Calu3 (cell line): ENCODE data around the gene SPATC1L. TPM values are rescaled to one million over a fixed set of nuclear protein-coding genes. Genes with fewer than 3 reads are reported as not detected.
"Not testable (repeated sequence)": the region's sequence is repeated elsewhere in the genome, so short reads cannot be mapped to it uniquely, and the experiment has no call there.

Experiments
- BruUV-seq: library from RNA; stranded (reverse); fragments of 400-500 nt; replicated peaks from 2 replicates; lab custom pipeline; 2021; lab: Mats Ljungman, UMichigan
- CTCF ChIA-PET: fragments of 300-600 bp; sonication (Branson Sonifier 250); formaldehyde crosslinking; loops from one replicate; lab custom pipeline; 2022; ENCODE audit warnings: antibody characterized with exemption; lab: Charles Lee
- DNase-seq: peaks from one replicate; pipeline ENCODE4 v3.0.0; 2022
- H3K27ac Mint-ChIP-seq: one replicate; pipeline ENCODE4 v1.8.0; 2022; ENCODE audit warnings: mixed read lengths; ENCODE audit not compliant: unreplicated experiment
- H3K27me3 Mint-ChIP-seq: one replicate; pipeline ENCODE4 v1.8.0; 2022; ENCODE audit warnings: mixed read lengths; ENCODE audit not compliant: unreplicated experiment
- H3K36me3 Mint-ChIP-seq: one replicate; pipeline ENCODE4 v1.8.0; 2022; ENCODE audit warnings: mild to moderate bottlenecking, moderate library complexity, mixed read lengths; ENCODE audit not compliant: insufficient read depth, unreplicated experiment
- H3K4me1 Mint-ChIP-seq: one replicate; pipeline ENCODE4 v1.8.0; 2022; ENCODE audit warnings: mild to moderate bottlenecking, low read depth, mixed read lengths; ENCODE audit not compliant: unreplicated experiment
- H3K4me3 Mint-ChIP-seq: one replicate; pipeline ENCODE4 v1.8.0; 2022; ENCODE audit warnings: mild to moderate bottlenecking, low read depth, moderate library complexity, mixed read lengths; ENCODE audit not compliant: unreplicated experiment
- H3K9me3 Mint-ChIP-seq: one replicate; pipeline ENCODE4 v1.8.0; 2022; ENCODE audit warnings: low read depth, mixed read lengths; ENCODE audit not compliant: unreplicated experiment
- intact Hi-C: fragments of 100-400 bp; cut with micrococcal nuclease; formaldehyde crosslinking; loops from one replicate; pipeline ENCODE4 v1.10.0; 2022; ENCODE audit not compliant: unreplicated experiment
- total RNA-seq: library from RNA; stranded (reverse); gene quantifications from 2 replicates; pipeline ENCODE4 v1.2.3, GENCODE V29; 2022
- TF ChIP-seq, protein P1 (sequence below): fragments of 200-600 bp; IDR thresholded peaks from one replicate; pipeline ENCODE4 v1.8.0; 2022; ENCODE audit warnings: antibody characterized with exemption; ENCODE audit not compliant: unreplicated experiment

SPATC1L gene
- total RNA-seq, 1 experiment from 2014 or later: 4.4 TPM

DNA sequence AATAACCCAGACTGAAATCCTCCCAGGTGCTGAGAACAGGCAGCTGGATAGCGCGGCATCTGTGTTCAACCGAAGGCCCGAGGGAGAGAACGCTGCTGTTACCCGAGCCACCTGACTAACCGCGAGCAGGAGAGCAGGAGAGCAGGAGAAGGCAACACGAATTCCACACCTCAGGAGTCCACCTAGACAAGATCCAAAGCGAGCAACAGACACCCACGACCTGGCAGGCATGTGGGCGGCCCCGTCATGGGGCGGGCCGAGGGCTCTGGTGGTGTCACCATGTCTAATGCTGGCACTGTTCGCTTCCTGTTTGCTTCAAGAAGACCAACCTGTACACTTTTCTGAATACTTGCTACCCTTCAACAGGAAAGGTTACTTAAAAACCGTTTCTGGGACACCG, 20.9 kb upstream of the SPATC1L start:
- H3K9me3 Mint-ChIP-seq: no peaks in the 10 kb centered on the region
- H3K27ac Mint-ChIP-seq: no peak overlapping the region
- H3K4me1 Mint-ChIP-seq: no peaks in the 10 kb centered on the region
- no peaks in the 10 kb centered on the region for H3K27me3 Mint-ChIP-seq
- H3K4me3 Mint-ChIP-seq: no peak overlapping the region
- DNase-seq: no peak
- no TSS peak for BruUV-seq
- intact Hi-C loops: no loop called here
- TF ChIP-seq, protein P1, sequence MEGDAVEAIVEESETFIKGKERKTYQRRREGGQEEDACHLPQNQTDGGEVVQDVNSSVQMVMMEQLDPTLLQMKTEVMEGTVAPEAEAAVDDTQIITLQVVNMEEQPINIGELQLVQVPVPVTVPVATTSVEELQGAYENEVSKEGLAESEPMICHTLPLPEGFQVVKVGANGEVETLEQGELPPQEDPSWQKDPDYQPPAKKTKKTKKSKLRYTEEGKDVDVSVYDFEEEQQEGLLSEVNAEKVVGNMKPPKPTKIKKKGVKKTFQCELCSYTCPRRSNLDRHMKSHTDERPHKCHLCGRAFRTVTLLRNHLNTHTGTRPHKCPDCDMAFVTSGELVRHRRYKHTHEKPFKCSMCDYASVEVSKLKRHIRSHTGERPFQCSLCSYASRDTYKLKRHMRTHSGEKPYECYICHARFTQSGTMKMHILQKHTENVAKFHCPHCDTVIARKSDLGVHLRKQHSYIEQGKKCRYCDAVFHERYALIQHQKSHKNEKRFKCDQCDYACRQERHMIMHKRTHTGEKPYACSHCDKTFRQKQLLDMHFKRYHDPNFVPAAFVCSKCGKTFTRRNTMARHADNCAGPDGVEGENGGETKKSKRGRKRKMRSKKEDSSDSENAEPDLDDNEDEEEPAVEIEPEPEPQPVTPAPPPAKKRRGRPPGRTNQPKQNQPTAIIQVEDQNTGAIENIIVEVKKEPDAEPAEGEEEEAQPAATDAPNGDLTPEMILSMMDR: no peak
- CTCF ChIA-PET: no interaction called here
- H3K36me3 Mint-ChIP-seq: peaks cover 39% of the 10 kb centered on the region

DNA sequence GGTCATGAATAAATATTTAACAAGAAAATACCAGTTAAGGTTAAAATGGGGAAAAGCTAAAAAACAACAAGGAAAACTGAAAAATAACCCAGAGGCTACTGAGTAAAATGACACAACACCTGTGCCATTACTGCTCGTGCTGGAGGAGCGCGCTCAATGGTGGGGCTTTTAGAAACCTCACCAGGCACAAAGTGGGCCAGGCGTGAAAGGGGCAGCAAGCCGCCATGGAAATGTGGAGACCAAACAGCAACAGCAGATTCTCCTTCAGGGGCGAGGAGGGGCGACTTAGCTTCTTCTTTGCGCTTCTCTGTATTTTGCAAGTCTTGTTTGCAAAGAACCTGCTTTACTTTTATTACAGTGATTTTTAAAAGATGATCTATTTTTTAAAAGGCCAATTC, 18.9 kb upstream of the SPATC1L start:
- no peak for DNase-seq
- intact Hi-C loops: no loop called here
- Mint-ChIP-seq H3K4me3 (no peak overlapping the region), H3K9me3 (no peaks in the 10 kb centered on the region), H3K27me3 (no peaks in the 10 kb centered on the region), H3K27ac (no peak overlapping the region), H3K36me3 (peaks cover 42% of the 10 kb centered on the region), H3K4me1 (no peaks in the 10 kb centered on the region)
- TF ChIP-seq, protein P1: no peak
- CTCF ChIA-PET: no interaction called here
- BruUV-seq: no TSS peak

DNA sequence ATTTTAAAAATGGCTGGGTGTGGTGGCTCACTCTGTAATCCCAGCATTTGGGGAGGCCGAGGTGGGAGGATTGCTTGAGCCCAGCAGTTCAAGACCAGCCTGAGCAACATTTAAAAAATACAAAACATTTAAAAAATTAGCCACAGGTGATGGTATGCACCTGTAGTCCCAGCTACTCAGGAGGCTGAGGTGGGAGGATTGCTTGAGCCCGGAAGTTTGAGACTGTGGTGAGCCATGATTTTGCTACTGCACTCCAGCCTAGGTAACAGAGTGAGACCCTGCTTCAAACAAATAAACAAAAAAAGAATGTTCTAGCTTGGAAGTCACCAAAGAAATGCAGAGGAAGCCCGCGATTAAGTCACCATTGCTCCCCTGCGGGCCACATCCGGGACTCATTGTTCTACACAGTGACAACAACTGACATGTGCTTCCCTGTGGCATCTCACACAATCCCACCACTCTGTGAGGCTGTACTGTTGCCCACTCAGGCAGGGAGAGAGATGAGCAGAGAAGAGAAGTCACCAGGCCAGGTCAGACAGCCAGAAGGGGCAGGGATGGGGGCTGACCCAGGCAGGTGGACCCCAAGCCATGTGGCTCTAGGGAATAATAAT, 18.4 kb upstream of the SPATC1L start:
- no peak overlapping the region for H3K27ac Mint-ChIP-seq
- H3K36me3 Mint-ChIP-seq: peaks cover 39% of the 10 kb centered on the region
- CTCF ChIA-PET: no interaction called here
- TF ChIP-seq, protein P1: no peak
- no peaks in the 10 kb centered on the region for H3K4me1 Mint-ChIP-seq
- no peak for DNase-seq
- H3K27me3 Mint-ChIP-seq: no peaks in the 10 kb centered on the region
- no TSS peak for BruUV-seq
- no peaks in the 10 kb centered on the region for H3K9me3 Mint-ChIP-seq
- no peak overlapping the region for H3K4me3 Mint-ChIP-seq
- intact Hi-C loops: no loop called here

DNA sequence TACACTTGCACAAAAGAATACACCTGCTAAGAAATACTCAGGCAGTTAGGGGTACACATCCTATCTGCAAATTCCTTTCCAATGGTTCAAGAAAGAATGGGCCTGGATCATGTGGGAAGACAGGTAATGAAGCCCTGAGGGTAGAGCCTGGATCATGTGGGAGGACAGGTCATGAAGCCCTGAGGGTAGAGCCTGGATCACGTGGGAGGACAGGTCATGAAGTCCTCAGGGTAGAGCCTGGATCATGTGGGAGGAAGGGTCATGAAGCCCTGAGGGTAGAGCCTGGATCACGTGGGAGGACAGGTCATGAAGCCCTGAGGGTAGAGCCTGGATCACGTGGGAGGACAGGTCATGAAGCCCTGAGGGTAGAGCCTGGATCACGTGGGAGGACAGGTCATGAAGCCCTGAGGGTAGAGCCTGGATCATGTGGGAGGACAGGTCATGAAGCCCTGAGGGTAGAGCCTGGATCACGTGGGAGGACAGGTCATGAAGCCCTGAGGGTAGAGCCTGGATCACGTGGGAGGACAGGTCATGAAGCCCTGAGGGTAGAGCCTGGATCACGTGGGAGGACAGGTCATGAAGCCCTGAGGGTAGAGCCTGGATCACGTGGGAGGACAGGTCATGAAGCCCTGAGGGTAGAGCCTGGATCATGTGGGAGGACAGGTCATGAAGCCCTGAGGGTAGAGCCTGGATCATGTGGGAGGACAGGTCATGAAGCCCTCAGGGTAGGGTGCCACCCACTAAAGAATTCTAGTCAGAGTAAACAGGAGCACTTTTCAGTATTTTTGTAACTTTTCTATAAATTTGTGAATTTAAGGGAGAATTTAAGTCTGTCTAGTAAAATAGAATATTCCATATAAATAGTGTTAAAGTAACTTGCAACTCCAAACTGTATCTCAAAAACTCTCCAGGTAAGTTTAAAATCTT, 16.9 kb upstream of the SPATC1L start:
- H3K27me3 Mint-ChIP-seq, H3K4me3 Mint-ChIP-seq, H3K4me1 Mint-ChIP-seq, BruUV-seq, DNase-seq, H3K9me3 Mint-ChIP-seq, intact Hi-C loops, H3K27ac Mint-ChIP-seq, CTCF ChIA-PET: not testable (repeated sequence)
- peaks cover 50% of the 10 kb centered on the region for H3K36me3 Mint-ChIP-seq
